ENCODE data around the gene STX18. TPM values are rescaled to one million over a fixed set of nuclear protein-coding genes. Genes with fewer than 3 reads are reported as not detected.

STX18 gene
- total RNA-seq, 1 experiment from 2014 or later, result 18.5 TPM

DNA sequence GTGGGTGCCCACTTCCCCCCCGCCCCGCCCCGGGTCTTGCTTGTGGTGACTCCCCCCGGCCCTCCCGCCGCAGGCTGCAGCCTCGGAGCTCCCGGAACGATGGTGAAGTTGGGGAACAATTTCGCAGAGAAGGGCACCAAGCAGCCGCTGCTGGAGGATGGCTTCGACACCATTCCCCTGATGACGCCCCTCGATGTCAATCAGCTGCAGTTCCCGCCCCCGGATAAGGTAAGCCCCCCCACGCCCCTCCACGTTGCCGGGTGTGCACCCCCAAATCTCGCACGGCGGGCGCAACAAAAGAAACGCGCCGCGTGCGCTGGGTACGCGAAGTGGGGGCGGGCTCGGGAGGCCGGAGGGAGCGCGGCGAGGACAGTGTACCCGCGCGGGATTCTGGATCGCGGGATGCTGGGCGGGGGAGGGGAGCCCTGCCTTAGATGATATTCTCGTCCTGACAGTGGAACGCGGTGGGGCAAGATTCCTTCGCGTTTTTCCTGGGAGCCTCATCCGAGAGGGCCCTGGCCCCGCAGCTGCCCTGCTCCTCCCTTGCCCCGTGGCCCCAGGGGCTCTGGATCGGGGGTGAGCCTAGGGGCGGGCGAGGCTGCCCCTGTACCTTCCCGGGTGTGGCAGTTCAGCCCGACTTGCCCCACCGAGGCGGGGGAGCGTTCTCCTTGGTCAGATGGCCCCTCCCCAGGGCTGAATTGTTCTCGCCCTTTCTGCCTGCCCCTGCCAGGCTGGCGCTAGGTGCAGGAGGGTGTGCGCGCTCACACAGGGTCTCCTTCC is 154.1 kb downstream of the STX18 start:
- ChIA-PET CTCF (no interaction called here), POLR2A (no interaction called here), RAD21 (ENCODE audit: low non-redundant PET in 1 of 2, low total read pairs in 2 of 2, uncharacterized antibody in 2 of 2, unreplicated experiment in 2 of 2) (no interaction called here)
- Histone ChIP-seq H3K9me2 (ENCODE audit: insufficient read depth) (no peaks in the 10 kb centered on the region), H3K27me3 (ENCODE audit: insufficient read depth, low read length) (no peaks in the 10 kb centered on the region), H3K4me2 (ENCODE audit: low read length) (no peak overlapping the region), H3K27ac (ENCODE audit: low read depth, low read length) (no peak overlapping the region), H3K4me3 (replicated peaks in 1 of 2; ENCODE audit: low read depth in 1 of 2, low read length in 2 of 2) (no peak overlapping the region), H3K9ac (ENCODE audit: low read length) (no peak overlapping the region), H4K20me1 (ENCODE audit: insufficient read depth) (no peaks in the 10 kb centered on the region), H3K9me3 (ENCODE audit: control insufficient read depth in 1 of 2, insufficient read depth in 1 of 2, low read depth in 1 of 2, low read length in 2 of 2) (no peaks in the 10 kb centered on the region), H3K36me3 (ENCODE audit: control insufficient read depth in 1 of 2, insufficient read depth in 2 of 2, low read length in 2 of 2) (no peaks in the 10 kb centered on the region), H3K79me2 (ENCODE audit: insufficient read depth, low read length) (no peaks in the 10 kb centered on the region), H3K4me1 (ENCODE audit: control insufficient read depth in 1 of 2, insufficient read depth in 2 of 2, low read length in 2 of 2) (no peaks in the 10 kb centered on the region), H2AFZ (ENCODE audit: low read depth, low read length, poor library complexity, severe bottlenecking) (no peak overlapping the region)
- no peak for DNase-seq (ENCODE audit: low read depth, low spot score)
- TF ChIP-seq, protein P1, sequence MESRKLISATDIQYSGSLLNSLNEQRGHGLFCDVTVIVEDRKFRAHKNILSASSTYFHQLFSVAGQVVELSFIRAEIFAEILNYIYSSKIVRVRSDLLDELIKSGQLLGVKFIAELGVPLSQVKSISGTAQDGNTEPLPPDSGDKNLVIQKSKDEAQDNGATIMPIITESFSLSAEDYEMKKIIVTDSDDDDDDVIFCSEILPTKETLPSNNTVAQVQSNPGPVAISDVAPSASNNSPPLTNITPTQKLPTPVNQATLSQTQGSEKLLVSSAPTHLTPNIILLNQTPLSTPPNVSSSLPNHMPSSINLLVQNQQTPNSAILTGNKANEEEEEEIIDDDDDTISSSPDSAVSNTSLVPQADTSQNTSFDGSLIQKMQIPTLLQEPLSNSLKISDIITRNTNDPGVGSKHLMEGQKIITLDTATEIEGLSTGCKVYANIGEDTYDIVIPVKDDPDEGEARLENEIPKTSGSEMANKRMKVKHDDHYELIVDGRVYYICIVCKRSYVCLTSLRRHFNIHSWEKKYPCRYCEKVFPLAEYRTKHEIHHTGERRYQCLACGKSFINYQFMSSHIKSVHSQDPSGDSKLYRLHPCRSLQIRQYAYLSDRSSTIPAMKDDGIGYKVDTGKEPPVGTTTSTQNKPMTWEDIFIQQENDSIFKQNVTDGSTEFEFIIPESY (IDR thresholded peaks at IDR 0.05; ENCODE audit: extremely low read depth, insufficient replicate concordance, low read length), result no peak
- TF ChIP-seq, protein P2, sequence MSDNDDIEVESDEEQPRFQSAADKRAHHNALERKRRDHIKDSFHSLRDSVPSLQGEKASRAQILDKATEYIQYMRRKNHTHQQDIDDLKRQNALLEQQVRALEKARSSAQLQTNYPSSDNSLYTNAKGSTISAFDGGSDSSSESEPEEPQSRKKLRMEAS (IDR thresholded peaks at IDR 0.05), result no peak
- TF ChIP-seq CBX3 (IDR thresholded peaks at IDR 0.05; ENCODE audit: low read depth), result no peak
- no peak for TF ChIP-seq CEBPB (IDR thresholded peaks at IDR 0.05; ENCODE audit: low read depth)
- TF ChIP-seq FOSL1 (IDR thresholded peaks at IDR 0.05; ENCODE audit: low read depth), result no peak
- no peak for TF ChIP-seq ELF1 (IDR thresholded peaks at IDR 0.05; ENCODE audit: borderline replicate concordance, low read depth)
- no peak for TF ChIP-seq SIN3A (IDR thresholded peaks at IDR 0.05; ENCODE audit: low read depth)
- TF ChIP-seq, protein P3, sequence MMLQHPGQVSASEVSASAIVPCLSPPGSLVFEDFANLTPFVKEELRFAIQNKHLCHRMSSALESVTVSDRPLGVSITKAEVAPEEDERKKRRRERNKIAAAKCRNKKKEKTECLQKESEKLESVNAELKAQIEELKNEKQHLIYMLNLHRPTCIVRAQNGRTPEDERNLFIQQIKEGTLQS (IDR thresholded peaks at IDR 0.05), result no peak
- no peak for TF ChIP-seq SRF (IDR thresholded peaks at IDR 0.05; ENCODE audit: low read depth)
- no peak for TF ChIP-seq EZH2phosphoT487 (IDR thresholded peaks at IDR 0.05; ENCODE audit: borderline replicate concordance)
- TF ChIP-seq, protein P4, sequence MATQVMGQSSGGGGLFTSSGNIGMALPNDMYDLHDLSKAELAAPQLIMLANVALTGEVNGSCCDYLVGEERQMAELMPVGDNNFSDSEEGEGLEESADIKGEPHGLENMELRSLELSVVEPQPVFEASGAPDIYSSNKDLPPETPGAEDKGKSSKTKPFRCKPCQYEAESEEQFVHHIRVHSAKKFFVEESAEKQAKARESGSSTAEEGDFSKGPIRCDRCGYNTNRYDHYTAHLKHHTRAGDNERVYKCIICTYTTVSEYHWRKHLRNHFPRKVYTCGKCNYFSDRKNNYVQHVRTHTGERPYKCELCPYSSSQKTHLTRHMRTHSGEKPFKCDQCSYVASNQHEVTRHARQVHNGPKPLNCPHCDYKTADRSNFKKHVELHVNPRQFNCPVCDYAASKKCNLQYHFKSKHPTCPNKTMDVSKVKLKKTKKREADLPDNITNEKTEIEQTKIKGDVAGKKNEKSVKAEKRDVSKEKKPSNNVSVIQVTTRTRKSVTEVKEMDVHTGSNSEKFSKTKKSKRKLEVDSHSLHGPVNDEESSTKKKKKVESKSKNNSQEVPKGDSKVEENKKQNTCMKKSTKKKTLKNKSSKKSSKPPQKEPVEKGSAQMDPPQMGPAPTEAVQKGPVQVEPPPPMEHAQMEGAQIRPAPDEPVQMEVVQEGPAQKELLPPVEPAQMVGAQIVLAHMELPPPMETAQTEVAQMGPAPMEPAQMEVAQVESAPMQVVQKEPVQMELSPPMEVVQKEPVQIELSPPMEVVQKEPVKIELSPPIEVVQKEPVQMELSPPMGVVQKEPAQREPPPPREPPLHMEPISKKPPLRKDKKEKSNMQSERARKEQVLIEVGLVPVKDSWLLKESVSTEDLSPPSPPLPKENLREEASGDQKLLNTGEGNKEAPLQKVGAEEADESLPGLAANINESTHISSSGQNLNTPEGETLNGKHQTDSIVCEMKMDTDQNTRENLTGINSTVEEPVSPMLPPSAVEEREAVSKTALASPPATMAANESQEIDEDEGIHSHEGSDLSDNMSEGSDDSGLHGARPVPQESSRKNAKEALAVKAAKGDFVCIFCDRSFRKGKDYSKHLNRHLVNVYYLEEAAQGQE (IDR thresholded peaks at IDR 0.05; ENCODE audit: low read depth), result no peak
- TF ChIP-seq, protein P5, sequence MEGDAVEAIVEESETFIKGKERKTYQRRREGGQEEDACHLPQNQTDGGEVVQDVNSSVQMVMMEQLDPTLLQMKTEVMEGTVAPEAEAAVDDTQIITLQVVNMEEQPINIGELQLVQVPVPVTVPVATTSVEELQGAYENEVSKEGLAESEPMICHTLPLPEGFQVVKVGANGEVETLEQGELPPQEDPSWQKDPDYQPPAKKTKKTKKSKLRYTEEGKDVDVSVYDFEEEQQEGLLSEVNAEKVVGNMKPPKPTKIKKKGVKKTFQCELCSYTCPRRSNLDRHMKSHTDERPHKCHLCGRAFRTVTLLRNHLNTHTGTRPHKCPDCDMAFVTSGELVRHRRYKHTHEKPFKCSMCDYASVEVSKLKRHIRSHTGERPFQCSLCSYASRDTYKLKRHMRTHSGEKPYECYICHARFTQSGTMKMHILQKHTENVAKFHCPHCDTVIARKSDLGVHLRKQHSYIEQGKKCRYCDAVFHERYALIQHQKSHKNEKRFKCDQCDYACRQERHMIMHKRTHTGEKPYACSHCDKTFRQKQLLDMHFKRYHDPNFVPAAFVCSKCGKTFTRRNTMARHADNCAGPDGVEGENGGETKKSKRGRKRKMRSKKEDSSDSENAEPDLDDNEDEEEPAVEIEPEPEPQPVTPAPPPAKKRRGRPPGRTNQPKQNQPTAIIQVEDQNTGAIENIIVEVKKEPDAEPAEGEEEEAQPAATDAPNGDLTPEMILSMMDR (IDR thresholded peaks at IDR 0.05 in 2 of 3, conservative IDR thresholded peaks at IDR 0.05 in 1 of 3; ENCODE audit: borderline replicate concordance in 1 of 3, insufficient read depth in 1 of 3, low read depth in 2 of 3, low read length in 2 of 3), result no peak
- BruUV-seq (replicated peaks), result no TSS peak
- no peak for ATAC-seq
- intact Hi-C loops (cut with micrococcal nuclease), result no loop called here
